ENCODE data around the gene EFR3B. TPM values are rescaled to one million over a fixed set of nuclear protein-coding genes. Genes with fewer than 3 reads are reported as not detected.

EFR3B gene
- total and polyA plus RNA-seq, 2 of the 4 experiments (the other 2 are of a cell fraction) = 0.38 to 0.90 TPM

- H2BK20ac ChIP-seq (ENCODE audit: low read depth, low read length) = no peak overlapping the region
- WGBS, 2 experiments (ENCODE audit: extremely low coverage in 2 of 2, insufficient read length in 1 of 2) = 75% methylated on average over 1 of the region's 4 CpGs; no CpG with 5 or more reads in 1 of the 2 experiments
Observed at GRCh38 chr2:25125976-25126375, 84.1 kb downstream of the EFR3B start.

More at GRCh38 chr2:25125976-25126375, 84.1 kb downstream of the EFR3B start:
- intact Hi-C loops (cut with micrococcal nuclease) = loop anchor here (5.0 to 10.0 kb wide), 2 partner anchors 84 to 291 kb away; partner anchors contain the start of gene EFR3B
- Histone ChIP-seq H3K27me3 (ENCODE audit: control insufficient read depth, insufficient read depth, low read length) (no peaks in the 10 kb centered on the region), H2BK120ac (ENCODE audit: low read depth, low read length) (no peak overlapping the region), H3K4ac (ENCODE audit: low read depth, low read length) (no peak overlapping the region), H3K4me2 (ENCODE audit: low read depth, low read length) (no peak overlapping the region), H4K5ac (ENCODE audit: low read depth, low read length) (no peak overlapping the region), H3K79me1 (ENCODE audit: low read depth in 1 of 2, low read length in 2 of 2) (no peaks in the 10 kb centered on the region), H3K27ac (ENCODE audit: insufficient read depth, low read length) (no peak overlapping the region), H4K91ac (ENCODE audit: insufficient read depth, low read depth, low read length) (no peak overlapping the region), H3K56ac (ENCODE audit: extremely low read depth, insufficient read depth, low read length) (no peak overlapping the region), H3K36me3 (ENCODE audit: control insufficient read depth, insufficient read depth, low read length) (no peaks in the 10 kb centered on the region), H4K8ac (ENCODE audit: low read depth in 2 of 2, low read length in 2 of 2) (no peak overlapping the region), H3K18ac (ENCODE audit: low read depth, low read length) (no peak overlapping the region), H2AK9ac (replicated peaks; ENCODE audit: low read depth, low read length, poor library complexity) (no peak overlapping the region), H3K9me1 (ENCODE audit: insufficient read depth, low read length) (no peaks in the 10 kb centered on the region), H2BK5ac (ENCODE audit: low read depth, low read length, poor library complexity, severe bottlenecking) (no peak overlapping the region), H4K20me1 (ENCODE audit: insufficient read depth, low read length) (no peaks in the 10 kb centered on the region), H2AK5ac (ENCODE audit: low read depth, low read length) (no peak overlapping the region), H2AFZ (replicated peaks; ENCODE audit: low read length, poor library complexity) (no peak overlapping the region), H3K14ac (replicated peaks; ENCODE audit: low read depth, low read length) (no peak overlapping the region), H3K4me1 (ENCODE audit: control insufficient read depth, insufficient read depth, low read length) (peaks cover 1% of the 10 kb centered on the region; the same call in 1 of the 2 replicates), H3K23ac (ENCODE audit: low read depth, low read length) (no peak overlapping the region), H2BK15ac (ENCODE audit: low read depth, low read length) (no peak overlapping the region), H3K9ac (ENCODE audit: low read depth, low read length) (no peak overlapping the region), H3K4me3 (ENCODE audit: insufficient read depth, low read depth, low read length) (no peak overlapping the region), H3K9me3 (ENCODE audit: control insufficient read depth, insufficient read depth, low read length) (no peaks in the 10 kb centered on the region)
- ChIA-PET POLR2A (ENCODE audit: unreplicated experiment) (no interaction called here), CTCF (interaction anchor here (1.6 kb wide), 1 partner anchor 151 kb away, joined by 3 read pairs; no protein-coding TSS in a partner anchor)
- no peak for DNase-seq
- no TSS peak for BruUV-seq (replicated peaks)
- dilution Hi-C loops (cut with HindIII; ENCODE audit: low sequenced_read_pairs, unreplicated experiment) = no loop called here
- in situ Hi-C loops (cut with MboI; ENCODE audit: low sequenced_read_pairs) = loop anchor here (25.0 kb wide), 1 partner anchor 714 kb away; no protein-coding TSS in a partner anchor
- TF ChIP-seq RCOR1 (IDR thresholded peaks at IDR 0.05; ENCODE audit: insufficient replicate concordance, low read length) (no peak), FOS (IDR thresholded peaks at IDR 0.05; ENCODE audit: low read depth, low read length) (no peak), MAFK (IDR thresholded peaks at IDR 0.05; ENCODE audit: low read depth, low read length) (no peak), MAZ (IDR thresholded peaks at IDR 0.05; ENCODE audit: borderline replicate concordance, low read depth, low read length) (no peak), CHD1 (IDR thresholded peaks at IDR 0.05; ENCODE audit: low read depth, low read length) (no peak), CEBPB (IDR thresholded peaks at IDR 0.05; ENCODE audit: low read depth, low read length) (no peak), RFX5 (IDR thresholded peaks at IDR 0.05; ENCODE audit: low read depth, low read length) (no peak), ELK1 (IDR thresholded peaks at IDR 0.05; ENCODE audit: borderline replicate concordance, low read depth, low read length) (no peak), NFE2L2 (IDR thresholded peaks at IDR 0.05; ENCODE audit: low read depth, low read length) (no peak), POLR2A (IDR thresholded peaks at IDR 0.05; ENCODE audit: low read depth, low read length) (no peak), SMC3 (IDR thresholded peaks at IDR 0.05; ENCODE audit: low read depth, low read length) (no peak), USF2 (IDR thresholded peaks at IDR 0.05; ENCODE audit: low read depth, low read length) (no peak), BHLHE40 (IDR thresholded peaks at IDR 0.05; ENCODE audit: low read depth, low read length) (no peak), RAD21 (IDR thresholded peaks at IDR 0.05; ENCODE audit: low read length) (no peak), MXI1 (IDR thresholded peaks at IDR 0.05; ENCODE audit: borderline replicate concordance, low read depth, low read length) (no peak), CTCF (conservative IDR thresholded peaks at IDR 0.05; ENCODE audit: low read depth, low read length) (no peak)
- no peak for ATAC-seq (ENCODE audit: low read depth)

All from IMR-90 (cell line).